Neuronal stem cell (in vitro differentiated cells): ENCODE measurements around the gene FOXQ1.
"Not testable (repeated sequence)": the region's sequence is repeated elsewhere in the genome, so short reads cannot be mapped to it uniquely, and the experiment has no call there.

Source experiments
- DNase-seq: peaks from one replicate; pipeline ENCODE4 v3.0.0-alpha.2; 2013; ENCODE audit warnings: low spot score
- H2AFZ ChIP-seq: one replicate; pipeline ENCODE4 v1.6.1; 2013; ENCODE audit warnings: mild to moderate bottlenecking, low read length, inconsistent platforms
- H2AK5ac ChIP-seq: 2 replicates; pipeline ENCODE4 v1.6.1; 2013; ENCODE audit warnings: low read depth, mild to moderate bottlenecking, inconsistent platforms, low read length, moderate library complexity, mixed read lengths
- H2BK120ac ChIP-seq: 2 replicates; pipeline ENCODE4 v1.6.1; 2013; ENCODE audit warnings: low read depth, mild to moderate bottlenecking, inconsistent platforms, low read length, moderate library complexity, mixed read lengths
- H2BK12ac ChIP-seq: one replicate; pipeline ENCODE4 v1.6.1; 2013; ENCODE audit warnings: low read length, inconsistent platforms
- H2BK15ac ChIP-seq: 2 replicates; pipeline ENCODE4 v1.6.1; 2013; ENCODE audit warnings: mild to moderate bottlenecking, low read length, inconsistent platforms, mixed read lengths
- H2BK5ac ChIP-seq: one replicate; pipeline ENCODE4 v1.6.1; 2013; ENCODE audit warnings: inconsistent platforms, mild to moderate bottlenecking, low read length, moderate library complexity
- H3K14ac ChIP-seq: one replicate; pipeline ENCODE4 v1.6.1; 2013; ENCODE audit warnings: low read length, inconsistent platforms
- H3K18ac ChIP-seq: 2 replicates; pipeline ENCODE4 v1.6.1; 2013; ENCODE audit warnings: low read length, inconsistent platforms
- H3K23ac ChIP-seq: 2 replicates; pipeline ENCODE4 v1.6.1; 2013; ENCODE audit warnings: low read depth, mild to moderate bottlenecking, mixed read lengths, low read length, inconsistent platforms; ENCODE audit not compliant: poor library complexity
- H3K27ac ChIP-seq: replicated peaks from 3 replicates; pipeline ENCODE4 v1.5.1; 2013; ENCODE audit warnings: low read length, inconsistent platforms
- H3K27me3 ChIP-seq, 3 experiments: 2 replicates each; pipeline ENCODE4 v1.6.1; 2013; ENCODE audit warnings: low read length in 3 of 3, mild to moderate bottlenecking in 2 of 3, inconsistent platforms in 1 of 3, low read depth in 1 of 3, mixed read lengths in 1 of 3, moderate library complexity in 1 of 3; ENCODE audit not compliant: control insufficient read depth in 3 of 3, insufficient read depth in 3 of 3
- H3K36me3 ChIP-seq, 2 donors: replicated peaks in 1 of 2; 2 replicates each; pipeline ENCODE4 v1.6.1; 2013; ENCODE audit warnings: low read length in 2 of 2; ENCODE audit not compliant: control insufficient read depth in 2 of 2, insufficient read depth in 2 of 2
- H3K4ac ChIP-seq: 2 replicates; pipeline ENCODE4 v1.6.1; 2013; ENCODE audit warnings: inconsistent platforms, mild to moderate bottlenecking, low read length, moderate library complexity
- H3K4me1 ChIP-seq, 2 donors: 1 replicate in 1 of 2; 2 replicates in 1 of 2; pipeline ENCODE4 v1.6.1; 2013; ENCODE audit warnings: low read length in 2 of 2, low read depth in 1 of 2; ENCODE audit not compliant: control insufficient read depth in 2 of 2, insufficient read depth in 1 of 2
- H3K4me2 ChIP-seq: one replicate; pipeline ENCODE4 v1.6.1; 2013; ENCODE audit warnings: mild to moderate bottlenecking, low read length, inconsistent platforms; ENCODE audit not compliant: insufficient read depth, poor library complexity, severe bottlenecking
- H3K4me3 ChIP-seq, 2 donors: 2 replicates each; pipeline ENCODE4 v1.5.1; 2013; ENCODE audit warnings: low read length in 2 of 2, mild to moderate bottlenecking in 2 of 2, inconsistent platforms in 1 of 2, moderate library complexity in 1 of 2
- H3K79me1 ChIP-seq: one replicate; pipeline ENCODE4 v1.6.1; 2013; ENCODE audit warnings: low read depth, mild to moderate bottlenecking, inconsistent platforms, low read length, moderate library complexity
- H3K9ac ChIP-seq: one replicate; pipeline ENCODE4 v1.6.1; 2013; ENCODE audit warnings: mild to moderate bottlenecking, low read depth, low read length, inconsistent platforms; ENCODE audit not compliant: poor library complexity
- H3K9me3 ChIP-seq, 2 donors: replicated peaks in 1 of 2; 2 replicates each; pipeline versions ENCODE3 to v1.6.1; 2013; ENCODE audit warnings: low read length in 2 of 2, mild to moderate bottlenecking in 2 of 2, inconsistent platforms in 1 of 2, low read depth in 1 of 2, mixed read lengths in 1 of 2, moderate library complexity in 1 of 2; ENCODE audit not compliant: control insufficient read depth in 2 of 2, insufficient read depth in 1 of 2
- H4K8ac ChIP-seq: one replicate; pipeline ENCODE4 v1.6.1; 2013; ENCODE audit warnings: low read depth, mild to moderate bottlenecking, inconsistent platforms, low read length, moderate library complexity
- H4K91ac ChIP-seq: one replicate; pipeline ENCODE4 v1.6.1; 2013; ENCODE audit warnings: low read length, low read depth, mild to moderate bottlenecking, inconsistent platforms; ENCODE audit not compliant: poor library complexity
- WGBS, 2 donors: extraction: QIAGEN DNeasy Blood & Tissue Kit; methylation state at CpG; one replicate each; pipeline ENCODE4 v1.1.7; 2013; ENCODE audit warnings: missing lambda C conversion rate in 2 of 2, mixed read lengths in 1 of 2; ENCODE audit not compliant: insufficient read length in 2 of 2, insufficient replicate concordance in 1 of 2; ENCODE audit errors: extremely low coverage in 2 of 2; 5-methylcytosine and 5-hydroxymethylcytosine counted together

The FOXQ1 gene

GRCh38 chr6:1361717-1362116 lies 49.8 kb downstream of the FOXQ1 start:
- H3K14ac ChIP-seq, H3K9ac ChIP-seq, H2BK15ac ChIP-seq, H3K23ac ChIP-seq, H2BK12ac ChIP-seq, H2BK120ac ChIP-seq, H4K91ac ChIP-seq, H3K36me3 ChIP-seq, H2AFZ ChIP-seq, H3K27ac ChIP-seq, H3K27me3 ChIP-seq, H4K8ac ChIP-seq, H3K79me1 ChIP-seq, H3K4me2 ChIP-seq, H3K4ac ChIP-seq, H2BK5ac ChIP-seq, H3K4me3 ChIP-seq, H3K9me3 ChIP-seq, H2AK5ac ChIP-seq, H3K18ac ChIP-seq, DNase-seq, H3K4me1 ChIP-seq: not testable (repeated sequence)
- no CpG with 5 or more reads among the region's 4 CpGs for WGBS, 2 donors

GRCh38 chr6:1362643-1363042 lies 50.7 kb downstream of the FOXQ1 start:
- Histone ChIP-seq H3K18ac (no peak overlapping the region), H3K4me2 (no peak overlapping the region), H3K79me1 (no peaks in the 10 kb centered on the region), H2BK15ac (no peak overlapping the region), H4K8ac (no peak overlapping the region), H2BK12ac (no peak overlapping the region), H3K14ac (no peak overlapping the region), H3K27ac (no peak overlapping the region), H3K9ac (no peak overlapping the region), H2AK5ac (no peak overlapping the region), H3K9me3 (no peaks in the 10 kb centered on the region), H3K4me1 (no peaks in the 10 kb centered on the region), H3K4ac (no peak overlapping the region), H2BK120ac (no peak overlapping the region), H3K36me3 (no peaks in the 10 kb centered on the region), H3K23ac (no peak overlapping the region), H4K91ac (no peak overlapping the region), H3K27me3 (peaks cover 0 to 8% (median 0%) of the 10 kb centered on the region in 3 experiments), H2BK5ac (no peak overlapping the region), H3K4me3 (no peak overlapping the region), H2AFZ (no peak overlapping the region)
- WGBS, 2 donors: no CpG with 5 or more reads among the region's 9 CpGs
- DNase-seq: no peak

- H3K36me3 ChIP-seq: no peaks in the 10 kb centered on the region
- H3K79me1 ChIP-seq: no peaks in the 10 kb centered on the region
- no peak overlapping the region for H2BK5ac ChIP-seq
- no peak overlapping the region for H2BK12ac ChIP-seq
- no peak overlapping the region for H2AFZ ChIP-seq
- no peak overlapping the region for H3K14ac ChIP-seq
- no peak overlapping the region for H3K23ac ChIP-seq
- no peak overlapping the region for H4K91ac ChIP-seq
- H3K27me3 ChIP-seq: peaks cover 0 to 9% (median 0%) of the 10 kb centered on the region in 3 experiments
- no peak overlapping the region for H3K4me2 ChIP-seq
- H2BK120ac ChIP-seq: no peak overlapping the region
- H3K27ac ChIP-seq: no peak overlapping the region
- DNase-seq: no peak
- no CpG with 5 or more reads among the region's 4 CpGs for WGBS, 2 donors
- H2BK15ac ChIP-seq: no peak overlapping the region
- H3K9ac ChIP-seq: no peak overlapping the region
- H3K4ac ChIP-seq: no peak overlapping the region
- no peaks in the 10 kb centered on the region for H3K9me3 ChIP-seq
- H3K4me3 ChIP-seq: no peak overlapping the region
- H3K18ac ChIP-seq: no peak overlapping the region
- no peak overlapping the region for H4K8ac ChIP-seq
- H2AK5ac ChIP-seq: no peak overlapping the region
- no peaks in the 10 kb centered on the region for H3K4me1 ChIP-seq
Measured at GRCh38 chr6:1363298-1363697, 51.4 kb downstream of the FOXQ1 start.

- Histone ChIP-seq H4K91ac (no peak overlapping the region), H3K4ac (no peak overlapping the region), H3K9me3 (no peaks in the 10 kb centered on the region), H3K4me1 (no peaks in the 10 kb centered on the region), H3K4me2 (no peak overlapping the region), H2AK5ac (no peak overlapping the region), H2BK15ac (no peak overlapping the region), H4K8ac (no peak overlapping the region), H2AFZ (no peak overlapping the region), H2BK12ac (no peak overlapping the region), H3K79me1 (no peaks in the 10 kb centered on the region), H3K14ac (no peak overlapping the region), H3K18ac (no peak overlapping the region), H3K27me3 (peaks cover 0 to 9% (median 0%) of the 10 kb centered on the region in 3 experiments), H3K4me3 (no peak overlapping the region), H3K9ac (no peak overlapping the region), H3K23ac (no peak overlapping the region), H3K36me3 (no peaks in the 10 kb centered on the region), H2BK120ac (no peak overlapping the region), H3K27ac (no peak overlapping the region), H2BK5ac (no peak overlapping the region)
- DNase-seq: no peak
- WGBS, 2 donors: no CpG with 5 or more reads among the region's 16 CpGs
Measured at GRCh38 chr6:1363729-1364572, 52.1 kb downstream of the FOXQ1 start.
